ENCODE results near the gene DNAJC5.
A peak's percentile ranks its signal among the peaks of the same experiment; 100 is the strongest.

GRCh38 chr20:63957004-63957689 lies 62.2 kb downstream of the DNAJC5 start:
- TF ChIP-seq POLR2AphosphoS5 (IDR thresholded peaks at IDR 0.05; ENCODE audit: low read depth): peak; percentile 43
- TF ChIP-seq CTCF (IDR thresholded peaks at IDR 0.05; ENCODE audit: insufficient read depth, low read length): no peak
- TF ChIP-seq REST (IDR thresholded peaks at IDR 0.05; ENCODE audit: insufficient replicate concordance, low read depth): no peak
- TF ChIP-seq SPI1 (IDR thresholded peaks at IDR 0.05; ENCODE audit: borderline replicate concordance, low read depth): no peak
